ENCODE measurements around the gene SUSD3.

SUSD3 gene

DNA sequence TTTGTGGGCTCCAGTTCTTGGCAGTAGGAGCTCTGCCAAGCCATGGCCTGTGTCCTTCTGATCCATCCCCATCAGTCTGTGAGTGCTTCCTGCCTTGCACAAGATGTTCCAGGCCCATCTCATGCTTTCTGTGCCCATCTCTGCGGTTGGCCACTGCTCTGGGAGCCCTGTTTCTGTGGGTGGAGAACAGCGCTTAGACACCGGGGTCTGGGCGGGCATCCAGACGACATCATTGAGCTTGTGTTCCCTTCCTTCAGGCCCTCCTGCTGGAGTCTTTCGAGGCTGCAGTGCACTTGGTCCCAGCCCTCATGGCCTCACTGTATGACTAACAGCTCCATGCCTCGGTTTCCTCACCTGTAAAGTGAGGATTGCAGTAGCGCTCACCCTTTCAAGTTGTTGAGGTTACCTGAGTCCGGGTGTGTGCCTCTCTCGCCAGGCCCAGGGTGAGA is 22.6 kb downstream of the SUSD3 start:
- DNase-seq = no peak
- no peak overlapping the region for H3K4me3 Mint-ChIP-seq
- H3K36me3 Mint-ChIP-seq (ENCODE audit: insufficient read depth) = peaks cover 13% of the 10 kb centered on the region
- no peak for ATAC-seq (replicated peaks)
- H3K4me1 Mint-ChIP-seq (ENCODE audit: low read depth in 2 of 2) = peaks cover 14 to 15% of the 10 kb centered on the region in 2 donors
- H3K9me3 Mint-ChIP-seq = no peaks in the 10 kb centered on the region
- no peaks in the 10 kb centered on the region for H3K27me3 Mint-ChIP-seq
- H3K27ac Mint-ChIP-seq = no peak overlapping the region

GRCh38 chr9:93081931-93082330 is 23.4 kb downstream of the SUSD3 start:
- Mint-ChIP-seq H3K27ac (no peak overlapping the region), H3K27me3 (no peaks in the 10 kb centered on the region), H3K4me3 (no peak overlapping the region), H3K36me3 (ENCODE audit: insufficient read depth) (peaks cover 18% of the 10 kb centered on the region), H3K9me3 (no peaks in the 10 kb centered on the region), H3K4me1 (ENCODE audit: low read depth in 2 of 2) (peaks cover 13 to 14% of the 10 kb centered on the region in 2 donors)
- ATAC-seq (replicated peaks) = no peak
- DNase-seq = no peak

- H3K27me3 Mint-ChIP-seq = no peaks in the 10 kb centered on the region
- H3K9me3 Mint-ChIP-seq = no peaks in the 10 kb centered on the region
- peak overlapping the region; percentile 39 to 85 for H3K27ac Mint-ChIP-seq
- peaks cover 18% of the 10 kb centered on the region for H3K36me3 Mint-ChIP-seq (ENCODE audit: insufficient read depth)
- peak; percentile 35 for ATAC-seq (replicated peaks)
- peaks cover 14% of the 10 kb centered on the region in 2 donors for H3K4me1 Mint-ChIP-seq (ENCODE audit: low read depth in 2 of 2)
- H3K4me3 Mint-ChIP-seq = no peak overlapping the region
- no peak for DNase-seq
Measured at GRCh38 chr9:93082841-93083411, 24.4 kb downstream of the SUSD3 start.

DNA sequence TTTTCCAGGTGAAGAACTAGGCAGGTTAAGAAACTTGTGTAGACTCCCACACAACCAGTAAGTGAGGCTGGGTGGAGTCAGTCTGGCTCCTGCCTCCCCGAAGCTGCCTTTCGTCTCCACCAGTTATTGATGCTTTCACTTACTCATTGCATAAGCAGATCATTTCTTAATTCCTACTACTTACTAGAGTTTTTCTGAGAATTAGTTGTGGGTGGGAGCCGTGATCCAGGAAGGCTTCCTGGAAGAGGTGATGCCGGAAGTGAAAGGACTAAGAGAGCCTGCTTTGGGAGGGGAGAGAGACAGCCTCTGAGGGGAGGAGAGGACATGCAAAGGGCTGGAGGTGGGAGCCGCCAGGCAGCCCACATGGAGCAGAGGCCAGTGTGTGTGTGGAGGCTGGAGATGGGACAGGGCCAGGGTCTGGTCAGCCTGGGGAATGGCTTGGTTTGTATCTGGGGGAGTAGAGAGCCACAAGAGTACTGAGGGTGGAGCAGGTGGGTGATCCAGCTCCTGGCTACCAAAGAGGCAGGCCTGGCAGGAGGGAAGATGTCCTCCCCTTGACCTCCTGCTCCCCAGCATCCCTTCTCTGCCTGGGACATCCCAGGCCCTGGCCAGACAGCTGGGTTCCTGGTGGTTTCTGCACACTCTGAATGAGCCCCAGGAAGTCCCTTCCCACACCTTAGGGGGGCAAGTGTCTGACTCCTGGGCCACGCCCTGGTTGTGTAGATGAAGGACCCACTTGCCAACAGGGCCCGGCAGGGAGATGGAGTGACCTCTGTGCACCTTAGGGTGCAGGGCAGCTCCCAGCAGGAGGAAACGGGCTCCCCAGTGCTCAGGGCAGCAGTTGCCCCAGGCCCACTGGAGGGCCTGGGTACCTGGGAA is 25.3 kb downstream of the SUSD3 start:
- no peaks in the 10 kb centered on the region for H3K9me3 Mint-ChIP-seq
- H3K4me3 Mint-ChIP-seq = peak overlapping the region; percentile 28 to 64
- H3K27ac Mint-ChIP-seq = peak overlapping the region; percentile 39 to 85
- peaks cover 21% of the 10 kb centered on the region for H3K36me3 Mint-ChIP-seq (ENCODE audit: insufficient read depth)
- DNase-seq (no peak), ATAC-seq (replicated peaks) (no peak)
- peaks cover 14 to 15% of the 10 kb centered on the region in 2 donors for H3K4me1 Mint-ChIP-seq (ENCODE audit: low read depth in 2 of 2)
- H3K27me3 Mint-ChIP-seq = no peaks in the 10 kb centered on the region

DNA sequence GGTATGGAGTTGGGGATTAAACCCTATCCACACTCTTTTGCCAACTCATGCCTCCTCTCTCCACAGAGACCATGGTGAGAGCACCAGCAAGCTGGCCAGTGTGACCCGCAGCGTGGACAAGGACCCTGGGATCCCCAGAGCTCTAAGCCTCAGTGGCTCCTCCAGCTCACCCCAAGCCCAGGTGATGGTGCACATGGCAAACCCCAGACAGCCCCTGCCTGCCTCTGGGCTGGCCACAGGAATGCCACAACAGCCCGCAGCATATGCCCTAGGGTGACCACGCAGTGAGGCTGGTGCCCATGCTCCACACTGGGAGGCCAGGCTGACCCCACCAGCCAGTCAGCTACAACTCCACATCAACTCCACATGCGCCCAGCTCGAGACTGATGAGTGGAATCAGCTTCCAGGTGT is 26.0 kb downstream of the SUSD3 start:
- Mint-ChIP-seq H3K4me3 (no peak overlapping the region), H3K27me3 (no peaks in the 10 kb centered on the region), H3K36me3 (ENCODE audit: insufficient read depth) (peaks cover 18% of the 10 kb centered on the region), H3K27ac (no peak overlapping the region), H3K9me3 (no peaks in the 10 kb centered on the region), H3K4me1 (ENCODE audit: low read depth in 2 of 2) (peaks cover 12 to 15% of the 10 kb centered on the region in 2 donors)
- ATAC-seq (replicated peaks) (no peak), DNase-seq (no peak)

- Mint-ChIP-seq H3K4me3 (no peak overlapping the region), H3K9me3 (no peaks in the 10 kb centered on the region), H3K27me3 (no peaks in the 10 kb centered on the region)
Measured at GRCh38 chr9:93085676-93086075, 27.2 kb downstream of the SUSD3 start.

DNA sequence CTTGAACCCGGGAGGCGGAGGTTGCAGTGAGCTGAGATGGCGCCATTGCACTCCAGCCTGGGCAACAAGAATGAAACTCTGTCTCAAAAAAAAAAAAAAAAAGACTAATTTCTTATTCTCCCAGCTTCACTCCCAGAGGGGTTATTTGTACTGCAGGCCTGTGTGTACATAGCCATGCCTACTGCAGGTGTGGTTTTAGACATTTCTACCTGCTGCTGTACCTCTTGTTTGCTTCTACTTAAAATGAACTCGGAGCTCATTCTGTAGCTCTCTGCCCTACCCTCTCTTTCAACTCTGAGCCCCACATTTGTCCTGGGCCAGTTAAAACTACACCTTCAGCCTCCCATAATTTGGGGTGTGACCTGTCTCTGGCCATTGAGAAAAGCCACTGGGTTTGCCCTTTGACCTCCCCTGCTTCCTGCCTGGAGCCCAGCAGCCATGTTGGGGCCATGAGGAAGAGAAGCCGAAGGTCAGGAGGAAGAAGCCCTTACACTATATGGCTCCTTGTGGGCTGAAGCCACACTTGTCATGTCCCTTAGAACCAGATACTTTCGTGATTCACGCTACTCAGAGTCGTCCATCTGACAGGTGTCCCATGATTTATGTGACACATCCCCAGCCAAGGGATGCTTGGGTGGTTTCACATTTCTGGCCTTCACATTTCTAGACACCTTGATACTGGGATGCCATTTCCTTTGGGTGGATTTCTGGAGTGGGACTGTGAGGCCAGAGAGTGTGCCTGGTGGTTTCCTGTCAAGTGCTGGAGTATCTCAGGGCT is 28.1 kb downstream of the SUSD3 start:
- Mint-ChIP-seq H3K27me3 (no peaks in the 10 kb centered on the region), H3K9me3 (no peaks in the 10 kb centered on the region), H3K36me3 (ENCODE audit: insufficient read depth) (peaks cover 12% of the 10 kb centered on the region), H3K27ac (no peak overlapping the region), H3K4me1 (ENCODE audit: low read depth in 2 of 2) (peaks cover 11 to 17% of the 10 kb centered on the region in 2 donors), H3K4me3 (no peak overlapping the region)
- DNase-seq (no peak), ATAC-seq (replicated peaks) (no peak)

More at GRCh38 chr9:93085676-93086075, 27.2 kb downstream of the SUSD3 start:
- Mint-ChIP-seq H3K4me1 (ENCODE audit: low read depth in 2 of 2) (peaks cover 7 to 17% of the 10 kb centered on the region in 2 donors), H3K36me3 (ENCODE audit: insufficient read depth) (peaks cover 16% of the 10 kb centered on the region), H3K27ac (no peak overlapping the region)
- DNase-seq = no peak
- ATAC-seq (replicated peaks) = no peak

- DNase-seq (no peak), ATAC-seq (replicated peaks) (no peak)
- H3K36me3 Mint-ChIP-seq (ENCODE audit: insufficient read depth) = peaks cover 17% of the 10 kb centered on the region
- H3K4me3 Mint-ChIP-seq = no peak overlapping the region
- no peak overlapping the region for H3K27ac Mint-ChIP-seq
- H3K4me1 Mint-ChIP-seq (ENCODE audit: low read depth in 2 of 2) = peaks cover 15 to 17% of the 10 kb centered on the region in 2 donors
- no peaks in the 10 kb centered on the region for H3K9me3 Mint-ChIP-seq
- no peaks in the 10 kb centered on the region for H3K27me3 Mint-ChIP-seq
Measured at GRCh38 chr9:93087971-93088655, 29.6 kb downstream of the SUSD3 start.

GRCh38 chr9:93088656-93089015 is 30.1 kb downstream of the SUSD3 start:
- H3K27me3 Mint-ChIP-seq = no peaks in the 10 kb centered on the region
- no peak overlapping the region for H3K4me3 Mint-ChIP-seq
- H3K4me1 Mint-ChIP-seq (ENCODE audit: low read depth in 2 of 2) = peaks cover 16 to 18% of the 10 kb centered on the region in 2 donors
- no peak overlapping the region for H3K27ac Mint-ChIP-seq
- ATAC-seq (replicated peaks) = no peak
- no peaks in the 10 kb centered on the region for H3K9me3 Mint-ChIP-seq
- peaks cover 17% of the 10 kb centered on the region for H3K36me3 Mint-ChIP-seq (ENCODE audit: insufficient read depth)
- no peak for DNase-seq

GRCh38 chr9:93089024-93089423 is 30.5 kb downstream of the SUSD3 start:
- Mint-ChIP-seq H3K9me3 (no peaks in the 10 kb centered on the region), H3K36me3 (ENCODE audit: insufficient read depth) (peaks cover 17% of the 10 kb centered on the region), H3K4me1 (ENCODE audit: low read depth in 2 of 2) (peaks cover 18% of the 10 kb centered on the region in 2 donors), H3K27ac (no peak overlapping the region), H3K27me3 (no peaks in the 10 kb centered on the region), H3K4me3 (no peak overlapping the region)
- ATAC-seq (replicated peaks) (no peak), DNase-seq (no peak)

DNA sequence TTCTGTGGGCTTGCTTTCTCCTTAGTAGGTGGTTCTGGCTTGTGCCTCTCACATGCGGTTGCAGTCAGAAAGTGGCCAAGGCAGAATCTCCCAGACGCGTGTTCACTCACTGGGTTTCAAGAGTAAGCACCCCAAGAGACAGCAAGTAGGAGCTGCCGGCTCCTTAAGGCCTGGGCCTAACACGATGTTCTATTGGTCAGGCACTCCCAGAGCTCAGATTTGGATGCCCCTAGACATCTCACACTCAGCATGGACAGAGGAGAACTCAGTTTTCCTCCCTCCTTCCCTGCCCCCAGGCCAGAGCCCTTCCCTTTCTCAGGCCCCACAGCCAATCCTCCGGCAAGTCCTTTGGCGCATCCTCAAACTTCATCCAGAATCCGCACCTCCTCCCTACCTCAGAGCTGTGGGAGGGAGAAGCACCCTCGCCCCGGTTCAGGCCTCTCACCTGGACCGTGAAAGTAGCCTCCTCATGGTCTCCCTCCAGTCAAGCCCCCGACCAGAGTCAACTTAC is 31.0 kb downstream of the SUSD3 start:
- Mint-ChIP-seq H3K4me3 (no peak overlapping the region), H3K27me3 (no peaks in the 10 kb centered on the region), H3K4me1 (ENCODE audit: low read depth in 2 of 2) (peaks cover 23 to 24% of the 10 kb centered on the region in 2 donors), H3K27ac (peak overlapping the region in 1 of 2 donors; percentile 10), H3K9me3 (no peaks in the 10 kb centered on the region), H3K36me3 (ENCODE audit: insufficient read depth) (peaks cover 17% of the 10 kb centered on the region)
- DNase-seq (no peak), ATAC-seq (replicated peaks) (no peak)

DNA sequence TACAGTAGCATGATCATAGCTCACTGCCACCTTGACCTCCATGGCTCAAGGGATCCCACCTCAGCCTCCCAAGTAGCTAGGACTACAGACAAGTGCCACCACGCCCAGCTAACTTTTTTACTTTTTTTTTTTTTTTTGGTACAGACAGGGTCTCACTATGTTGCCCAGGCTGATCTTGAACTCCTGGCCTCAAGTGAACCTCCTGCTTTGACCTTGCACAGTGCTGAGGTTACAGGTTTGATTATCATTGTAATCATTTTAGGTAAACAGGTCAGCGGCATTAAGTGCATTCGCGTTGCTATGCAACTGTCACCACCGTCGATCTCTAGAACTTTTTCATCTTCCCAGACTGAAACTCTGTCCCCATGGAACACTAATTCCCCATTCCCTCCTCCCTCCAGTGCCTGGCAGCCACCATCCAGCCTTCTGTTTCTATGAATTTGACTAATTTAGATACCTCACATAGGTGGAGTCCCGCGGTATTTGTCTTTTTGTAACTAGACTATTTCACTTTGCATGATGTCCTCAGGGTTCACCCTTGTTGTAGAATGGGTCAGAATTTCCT is 31.7 kb downstream of the SUSD3 start:
- DNase-seq = no peak
- Mint-ChIP-seq H3K36me3 (ENCODE audit: insufficient read depth) (peaks cover 17% of the 10 kb centered on the region), H3K4me1 (ENCODE audit: low read depth in 2 of 2) (peaks cover 26 to 28% of the 10 kb centered on the region in 2 donors), H3K9me3 (no peaks in the 10 kb centered on the region), H3K4me3 (no peak overlapping the region), H3K27ac (peak overlapping the region in 1 of 2 donors; percentile 10), H3K27me3 (no peaks in the 10 kb centered on the region)
- no peak for ATAC-seq (replicated peaks)
